K562 (cell line): ENCODE data around the gene RSPH6A. TPM values are rescaled to one million over a fixed set of nuclear protein-coding genes. Genes with fewer than 3 reads are reported as not detected.

Experiments
- ARHGAP35 ChIP-seq: fragments of 450-650 bp; IDR thresholded peaks from 2 replicates; pipeline ENCODE4 v1.6.1; 2018; ENCODE audit not compliant: partially characterized antibody
- C11orf30 ChIP-seq: fragments of 450-650 bp; IDR thresholded peaks from 2 replicates; pipeline ENCODE4 v1.6.1; 2016; ENCODE audit warnings: low read depth, mild to moderate bottlenecking
- CHD2 ChIP-seq: IDR thresholded peaks from 2 replicates; pipeline ENCODE4 v1.6.1; 2011; ENCODE audit warnings: low read depth, low read length
- E2F5 ChIP-seq: sonication (generic); formaldehyde crosslinking; IDR thresholded peaks from 2 replicates; pipeline ENCODE4 v1.8.0; 2022; ENCODE audit warnings: mild to moderate bottlenecking, missing genetic modification reagents
- EP300 ChIP-seq: IDR thresholded peaks from 2 replicates; pipeline ENCODE4 v1.6.1; 2012; ENCODE audit warnings: low read length, improper control_type of control experiment
- ESRRA ChIP-seq: fragments of 450-650 bp; IDR thresholded peaks from 2 replicates; pipeline ENCODE4 v1.6.1; 2014; ENCODE audit warnings: low read depth, mild to moderate bottlenecking, moderate library complexity, borderline replicate concordance
- ESRRB ChIP-seq: fragments of 250-450 bp; sonication (Bioruptor Pico); IDR thresholded peaks from 2 replicates; pipeline ENCODE4 v1.5.0; 2020; ENCODE audit warnings: mild to moderate bottlenecking, moderate library complexity, borderline replicate concordance
- IFI16 ChIP-seq: fragments of 250-450 bp; sonication (Bioruptor Pico); IDR thresholded peaks from 2 replicates; pipeline ENCODE4 v2.1.2; 2022; ENCODE audit warnings: mild to moderate bottlenecking, inconsistent platforms
- KDM2B ChIP-seq: fragments of 250-450 bp; sonication (Bioruptor Pico); IDR thresholded peaks from 2 replicates; pipeline ENCODE4 v1.8.0; 2021; ENCODE audit warnings: mild to moderate bottlenecking, moderate library complexity
- PTRF ChIP-seq: fragments of 450-650 bp; IDR thresholded peaks from 2 replicates; pipeline ENCODE4 v1.6.1; 2016; ENCODE audit warnings: mild to moderate bottlenecking, missing genetic modification characterization, missing compliant biosample characterization
- ZBTB9 ChIP-seq: fragments of 450-650 bp; formaldehyde crosslinking; IDR thresholded peaks from 2 replicates; pipeline ENCODE4 v1.4.0; 2020; ENCODE audit warnings: mild to moderate bottlenecking, moderate library complexity
- ZNF174 ChIP-seq: fragments of 250-450 bp; sonication (Bioruptor Pico); IDR thresholded peaks from 2 replicates; pipeline ENCODE4 v1.4.0; 2020; ENCODE audit warnings: mild to moderate bottlenecking
- ZNF384 ChIP-seq: IDR thresholded peaks from 2 replicates; pipeline ENCODE4 v1.6.1; 2012; ENCODE audit warnings: low read depth, low read length, improper control_type of control experiment
- ZNF584 ChIP-seq: fragments of 200-800 bp; sonication (Bioruptor generic); IDR thresholded peaks from 2 replicates; pipeline ENCODE4 v1.6.1; 2016; ENCODE audit warnings: low read depth, mild to moderate bottlenecking, missing genetic modification characterization, missing compliant biosample characterization
- ZNF655 ChIP-seq: fragments of 250-450 bp; sonication (Bioruptor Pico); IDR thresholded peaks from 2 replicates; pipeline ENCODE4 v1.5.0; 2021
- ZSCAN29 ChIP-seq: fragments of 450-650 bp; IDR thresholded peaks from 2 replicates; pipeline ENCODE4 v1.6.1; 2017
- polyA plus RNA-seq, 8 experiments: library from polyadenylated mRNA; depleted of rRNA in 4 of 8; stranded (reverse) in 5 of 8; unstranded in 3 of 8; fragments of >200 nt; fragmentation: Nextera tagmentation in 2 of 8; fragmentation: Illumina TruSeq in 1 of 8; extraction: Ambion mirVana in 2 of 8; extraction: Trizol in 1 of 8; gene quantifications; 2 replicates each; pipeline versions ENCODE4 v1.2.1 to v1.2.3, GENCODE V29; 2011 to 2014; ENCODE audit warnings: inconsistent platforms in 1 of 8, missing spikeins in 1 of 8
- total RNA-seq, 7 experiments: library from RNA; depleted of rRNA in 6 of 7; stranded (reverse); fragments of >200 nt in 6 of 7; fragmentation: Illumina TruSeq in 2 of 7; extraction: Trizol in 2 of 7; gene quantifications; 2 replicates each; pipeline versions ENCODE4 v1.2.1 to v1.2.3, GENCODE V29; 2011 to 2021; ENCODE audit warnings: low replicate concordance in 1 of 7
- TF ChIP-seq, protein P1 (sequence below), 2 experiments: fragments of 450-650 bp; formaldehyde crosslinking in 1 of 2; IDR thresholded peaks; 2 replicates each; pipeline versions ENCODE4 v1.4.0 to v1.6.1; 2014 to 2020; ENCODE audit warnings: mild to moderate bottlenecking in 2 of 2, borderline replicate concordance in 1 of 2, low read depth in 1 of 2

The RSPH6A gene
- total and polyA plus RNA-seq, 9 of the 15 experiments (the other 6 are each of a cell fraction or from before 2014, with no cell fraction given) = 0.03 to 0.15 (median 0.07) TPM; not detected in 5

DNA sequence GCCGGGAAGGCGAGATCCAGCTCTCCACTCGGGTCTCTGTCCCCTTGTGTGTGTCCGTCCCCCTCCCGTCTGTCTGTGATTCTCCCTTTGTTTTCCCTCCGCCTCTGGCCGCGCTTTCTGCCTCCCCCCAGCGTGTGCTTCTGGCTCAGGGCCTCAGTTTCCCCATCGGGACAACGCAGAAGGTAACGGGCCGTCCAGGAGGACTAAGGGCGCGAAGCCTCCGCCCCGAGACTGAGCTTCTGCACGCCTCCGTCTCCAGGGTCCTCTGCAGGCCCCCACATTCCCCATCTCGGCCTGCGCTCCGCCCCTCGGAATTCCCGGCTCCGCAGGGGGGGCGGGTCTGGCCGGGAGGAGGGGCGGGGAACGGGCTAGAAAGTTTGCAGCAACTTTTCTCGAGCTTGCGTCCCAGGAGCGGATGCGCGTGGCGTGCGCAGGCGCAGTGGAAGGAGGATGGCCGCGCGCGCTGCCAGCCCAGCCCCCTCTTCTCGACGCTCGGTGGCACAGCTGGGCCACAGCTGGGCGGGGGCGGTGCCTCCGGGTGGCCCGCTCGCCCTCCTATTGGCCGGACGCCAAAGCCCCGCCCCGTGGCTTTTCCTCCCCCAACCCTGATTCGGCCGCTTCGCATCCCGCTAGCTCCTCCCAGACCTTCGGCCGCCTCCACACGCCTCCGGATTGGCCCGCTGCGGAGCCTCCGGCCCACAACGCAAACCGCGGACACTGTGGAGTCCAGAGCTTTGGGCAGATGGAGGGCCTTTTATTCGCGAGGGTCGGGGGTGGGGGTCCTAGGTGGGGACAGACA lies 45.9 kb downstream of the RSPH6A start, which contains the start of gene SIX5 (continued):
- peak; percentile 71 for TF ChIP-seq CHD2
- no peak for TF ChIP-seq ZNF655 (CRISPR knock-in tag)
- 0 out of 2 replicates have a peak, but pooled peaks have one; percentile 29 for TF ChIP-seq ZNF174
- TF ChIP-seq IFI16 (CRISPR knock-in tag) = no peak
- TF ChIP-seq ZBTB9 = no peak
- TF ChIP-seq ZSCAN29 = no peak
- TF ChIP-seq E2F5 (CRISPR knock-in tag) = peak; percentile 68; the same call in 1 of the 2 replicates
- no peak for TF ChIP-seq ESRRB (CRISPR knock-in tag)
- TF ChIP-seq ZNF584 (CRISPR knock-in tag) = no peak
- peak; percentile 63; the same call in 1 of the 2 replicates for TF ChIP-seq ESRRA
- no peak; the same call in 1 of the 2 replicates for TF ChIP-seq EP300
- TF ChIP-seq, protein P1, sequence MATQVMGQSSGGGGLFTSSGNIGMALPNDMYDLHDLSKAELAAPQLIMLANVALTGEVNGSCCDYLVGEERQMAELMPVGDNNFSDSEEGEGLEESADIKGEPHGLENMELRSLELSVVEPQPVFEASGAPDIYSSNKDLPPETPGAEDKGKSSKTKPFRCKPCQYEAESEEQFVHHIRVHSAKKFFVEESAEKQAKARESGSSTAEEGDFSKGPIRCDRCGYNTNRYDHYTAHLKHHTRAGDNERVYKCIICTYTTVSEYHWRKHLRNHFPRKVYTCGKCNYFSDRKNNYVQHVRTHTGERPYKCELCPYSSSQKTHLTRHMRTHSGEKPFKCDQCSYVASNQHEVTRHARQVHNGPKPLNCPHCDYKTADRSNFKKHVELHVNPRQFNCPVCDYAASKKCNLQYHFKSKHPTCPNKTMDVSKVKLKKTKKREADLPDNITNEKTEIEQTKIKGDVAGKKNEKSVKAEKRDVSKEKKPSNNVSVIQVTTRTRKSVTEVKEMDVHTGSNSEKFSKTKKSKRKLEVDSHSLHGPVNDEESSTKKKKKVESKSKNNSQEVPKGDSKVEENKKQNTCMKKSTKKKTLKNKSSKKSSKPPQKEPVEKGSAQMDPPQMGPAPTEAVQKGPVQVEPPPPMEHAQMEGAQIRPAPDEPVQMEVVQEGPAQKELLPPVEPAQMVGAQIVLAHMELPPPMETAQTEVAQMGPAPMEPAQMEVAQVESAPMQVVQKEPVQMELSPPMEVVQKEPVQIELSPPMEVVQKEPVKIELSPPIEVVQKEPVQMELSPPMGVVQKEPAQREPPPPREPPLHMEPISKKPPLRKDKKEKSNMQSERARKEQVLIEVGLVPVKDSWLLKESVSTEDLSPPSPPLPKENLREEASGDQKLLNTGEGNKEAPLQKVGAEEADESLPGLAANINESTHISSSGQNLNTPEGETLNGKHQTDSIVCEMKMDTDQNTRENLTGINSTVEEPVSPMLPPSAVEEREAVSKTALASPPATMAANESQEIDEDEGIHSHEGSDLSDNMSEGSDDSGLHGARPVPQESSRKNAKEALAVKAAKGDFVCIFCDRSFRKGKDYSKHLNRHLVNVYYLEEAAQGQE (IDR thresholded peaks at IDR 0.05; ENCODE audit: borderline replicate concordance) = no peak; the same call in 1 of the 2 replicates
- TF ChIP-seq, protein P1 (CRISPR knock-in tag; IDR thresholded peaks at IDR 0.05; ENCODE audit: low read depth) = no peak
- TF ChIP-seq PTRF (tag) = no peak
- no peak for TF ChIP-seq KDM2B (CRISPR knock-in tag)
- no peak for TF ChIP-seq C11orf30
- TF ChIP-seq ZNF384 = no peak
- TF ChIP-seq ARHGAP35 = no peak
